RWPE2 (cell line): ENCODE results near the gene DHRS2.

ENCODE experiments used
- ATAC-seq: fragments of 200-7000 bp; cut with Tn5 transposase; 3 replicates; pipeline ENCODE4 v1.9.1; 2021; ENCODE audit warnings: low read depth
- DNase-seq: peaks from one replicate; pipeline ENCODE4 v3.0.0-alpha.2; 2020; ENCODE audit warnings: low spot score
- H3K27ac ChIP-seq: fragments of 450-650 bp; 2 replicates; pipeline ENCODE4 v1.5.1; 2017; ENCODE audit warnings: mild to moderate bottlenecking; ENCODE audit not compliant: poor library complexity, severe bottlenecking
- H3K27me3 ChIP-seq: fragments of 250-450 bp; sonication (Bioruptor Pico); 2 replicates; pipeline ENCODE4 v1.5.1; 2021; ENCODE audit warnings: mild to moderate bottlenecking, moderate library complexity; ENCODE audit not compliant: insufficient read depth, poor library complexity, severe bottlenecking
- H3K36me3 ChIP-seq: fragments of 250-450 bp; sonication (Bioruptor Pico); 2 replicates; pipeline ENCODE4 v1.5.1; 2020; ENCODE audit warnings: low read depth, mild to moderate bottlenecking, moderate library complexity
- H3K4me1 ChIP-seq: fragments of 250-450 bp; sonication (Bioruptor Pico); 2 replicates; pipeline ENCODE4 v1.5.1; 2021; ENCODE audit warnings: mild to moderate bottlenecking, moderate library complexity; ENCODE audit not compliant: insufficient read depth, poor library complexity, severe bottlenecking
- H3K4me3 ChIP-seq: fragments of 250-450 bp; sonication (Bioruptor Pico); 2 replicates; pipeline ENCODE4 v1.5.1; 2021; ENCODE audit warnings: mild to moderate bottlenecking, moderate library complexity; ENCODE audit not compliant: severe bottlenecking
- H3K9me3 ChIP-seq: fragments of 250-450 bp; sonication (Bioruptor Pico); 2 replicates; pipeline ENCODE4 v1.5.1; 2021; ENCODE audit warnings: mild to moderate bottlenecking, moderate library complexity; ENCODE audit not compliant: severe bottlenecking
- CTCF ChIP-seq: fragments of 450-650 bp; IDR thresholded peaks from one replicate; pipeline ENCODE4 v1.5.1; 2017; ENCODE audit warnings: mild to moderate bottlenecking, moderate library complexity; ENCODE audit not compliant: poor library complexity, severe bottlenecking

Gene DHRS2

GRCh38 chr14:23645504-23645811, 9.3 kb downstream of the DHRS2 start:
- H3K27me3 ChIP-seq, result no peaks in the 10 kb centered on the region
- no peak overlapping the region for H3K4me3 ChIP-seq
- H3K4me1 ChIP-seq, result peaks cover 3% of the 10 kb centered on the region
- no peak for ATAC-seq
- H3K27ac ChIP-seq, result no peak overlapping the region
- no peaks in the 10 kb centered on the region for H3K36me3 ChIP-seq
- TF ChIP-seq CTCF, result no peak
- DNase-seq, result no peak
- no peaks in the 10 kb centered on the region for H3K9me3 ChIP-seq

GRCh38 chr14:23645812-23646647, 9.9 kb downstream of the DHRS2 start:
- H3K27ac ChIP-seq, result no peak overlapping the region
- no peak overlapping the region for H3K4me3 ChIP-seq
- no peaks in the 10 kb centered on the region for H3K9me3 ChIP-seq
- no peaks in the 10 kb centered on the region for H3K36me3 ChIP-seq
- ATAC-seq, result no peak
- no peaks in the 10 kb centered on the region for H3K27me3 ChIP-seq
- DNase-seq, result no peak
- H3K4me1 ChIP-seq, result no peaks in the 10 kb centered on the region
- no peak for TF ChIP-seq CTCF

GRCh38 chr14:23646648-23647549, 10.7 kb downstream of the DHRS2 start:
- no peak for TF ChIP-seq CTCF
- Histone ChIP-seq H3K4me1 (no peaks in the 10 kb centered on the region), H3K27ac (no peak overlapping the region), H3K4me3 (no peak overlapping the region), H3K36me3 (no peaks in the 10 kb centered on the region), H3K9me3 (no peaks in the 10 kb centered on the region), H3K27me3 (no peaks in the 10 kb centered on the region)
- ATAC-seq, result peak; percentile 59
- no peak for DNase-seq

GRCh38 chr14:23647619-23648018, 11.5 kb downstream of the DHRS2 start:
- Histone ChIP-seq H3K4me1 (no peaks in the 10 kb centered on the region), H3K36me3 (no peaks in the 10 kb centered on the region), H3K4me3 (no peak overlapping the region), H3K27me3 (no peaks in the 10 kb centered on the region), H3K27ac (no peak overlapping the region), H3K9me3 (no peaks in the 10 kb centered on the region)
- TF ChIP-seq CTCF, result no peak
- ATAC-seq (no peak), DNase-seq (no peak)
